HepG2 (cell line): Measurements from ENCODE around the gene PTPRF. TPM values are rescaled to one million over a fixed set of nuclear protein-coding genes. Genes with fewer than 3 reads are reported as not detected.
A peak's percentile ranks its signal among the peaks of the same experiment; 100 is the strongest.

Source experiments
- ARNT2 ChIP-seq: sonication (generic); formaldehyde crosslinking; IDR thresholded peaks from 2 replicates; pipeline ENCODE4 v1.8.0; 2022; ENCODE audit warnings: mild to moderate bottlenecking, low read depth, missing genetic modification reagents, moderate library complexity
- ASH2L ChIP-seq: fragments of 300-600, 200-600 bp; sonication (generic); IDR thresholded peaks from 2 replicates; pipeline ENCODE4 v1.7.0; 2017; ENCODE audit warnings: low read depth, mild to moderate bottlenecking, moderate library complexity, mixed read lengths, low read length; ENCODE audit not compliant: insufficient read length
- ATAD3A ChIP-seq: sonication (generic); formaldehyde crosslinking; IDR thresholded peaks from 2 replicates; pipeline ENCODE4 v1.4.0; 2020; ENCODE audit warnings: missing genetic modification reagents
- ATF7 ChIP-seq, 2 experiments: fragments of 450-650 bp in 1 of 2; sonication (generic) in 1 of 2; formaldehyde crosslinking in 1 of 2; IDR thresholded peaks; 2 replicates each; pipeline versions ENCODE4 v1.4.0 to v1.6.1; 2016 to 2020; ENCODE audit warnings: antibody characterized with exemption in 1 of 2, mild to moderate bottlenecking in 1 of 2, missing genetic modification reagents in 1 of 2
- CBFB ChIP-seq: sonication (generic); formaldehyde crosslinking; IDR thresholded peaks from 2 replicates; pipeline ENCODE4 v1.4.0; 2020; ENCODE audit warnings: missing genetic modification reagents
- CREB3 ChIP-seq: sonication (generic); formaldehyde crosslinking; IDR thresholded peaks from 2 replicates; pipeline ENCODE4 v1.5.0; 2020; ENCODE audit warnings: missing genetic modification reagents
- HOXA9 ChIP-seq: sonication (generic); formaldehyde crosslinking; IDR thresholded peaks from 2 replicates; pipeline ENCODE4 v1.8.1; 2022; ENCODE audit warnings: missing genetic modification reagents, mild to moderate bottlenecking, moderate library complexity, borderline replicate concordance
- JUND ChIP-seq: sonication (generic); formaldehyde crosslinking; IDR thresholded peaks from 2 replicates; pipeline ENCODE4 v1.8.0; 2022; ENCODE audit warnings: mild to moderate bottlenecking, missing genetic modification reagents
- MBNL3 ChIP-seq: fragments of 250-450 bp; sonication (Bioruptor Pico); conservative IDR thresholded peaks from 2 replicates; pipeline ENCODE4 v1.8.0; 2022; ENCODE audit warnings: mild to moderate bottlenecking, inconsistent platforms
- NKX3-1 ChIP-seq: sonication (generic); formaldehyde crosslinking; IDR thresholded peaks from 2 replicates; pipeline ENCODE4 v1.5.0; 2020; ENCODE audit warnings: missing genetic modification reagents
- RBFOX2 ChIP-seq: fragments of 200-400 bp; formaldehyde crosslinking; IDR thresholded peaks from 2 replicates; pipeline ENCODE4 v1.6.1; 2017; ENCODE audit warnings: low read depth, mild to moderate bottlenecking, low read length
- REXO4 ChIP-seq: sonication (generic); formaldehyde crosslinking; IDR thresholded peaks from 2 replicates; pipeline ENCODE4 v1.8.0; 2022; ENCODE audit warnings: missing genetic modification reagents, mild to moderate bottlenecking, borderline replicate concordance
- RFXAP ChIP-seq: sonication (generic); formaldehyde crosslinking; IDR thresholded peaks from 2 replicates; pipeline ENCODE4 v1.4.0; 2020; ENCODE audit warnings: missing genetic modification reagents, borderline replicate concordance
- RORA ChIP-seq: sonication (generic); formaldehyde crosslinking; IDR thresholded peaks from 2 replicates; pipeline ENCODE4 v1.5.0; 2020; ENCODE audit warnings: mild to moderate bottlenecking, missing genetic modification reagents, moderate library complexity
- SP140L ChIP-seq: sonication (generic); formaldehyde crosslinking; IDR thresholded peaks from 2 replicates; pipeline ENCODE4 v1.4.0; 2020; ENCODE audit warnings: missing genetic modification reagents, borderline replicate concordance
- THAP11 ChIP-seq: IDR thresholded peaks from 2 replicates; pipeline ENCODE4 v1.6.1; 2016; ENCODE audit warnings: missing biosample characterization, missing genetic modification reagents
- ZNF160 ChIP-seq: sonication (generic); formaldehyde crosslinking; IDR thresholded peaks from 2 replicates; pipeline ENCODE4 v1.8.0; 2022; ENCODE audit warnings: mild to moderate bottlenecking, inconsistent platforms, missing genetic modification reagents
- ZNF282 ChIP-seq: fragments of 450-650 bp; IDR thresholded peaks from 2 replicates; pipeline ENCODE4 v1.6.1; 2018; ENCODE audit not compliant: partially characterized antibody
- ZNF441 ChIP-seq: sonication (generic); formaldehyde crosslinking; IDR thresholded peaks from 2 replicates; pipeline ENCODE4 v1.7.0; 2021; ENCODE audit warnings: missing genetic modification reagents, borderline replicate concordance
- ZUFSP ChIP-seq: sonication (generic); formaldehyde crosslinking; IDR thresholded peaks from 2 replicates; pipeline ENCODE4 v1.9.0; 2021; ENCODE audit warnings: missing genetic modification reagents, mild to moderate bottlenecking, borderline replicate concordance
- polyA plus RNA-seq, 8 experiments: library from polyadenylated mRNA; depleted of rRNA in 3 of 8; stranded (reverse) in 7 of 8; unstranded in 1 of 8; fragments of >200 nt; fragmentation: Illumina TruSeq in 4 of 8; extraction: Trizol in 4 of 8; gene quantifications; 2 replicates each; pipeline versions ENCODE4 v1.2.1 to v1.2.3, GENCODE V29; 2011 to 2016; ENCODE audit warnings: low read depth in 4 of 8, missing spikeins in 1 of 8, mixed read lengths in 1 of 8; ENCODE audit not compliant: insufficient read depth in 1 of 8
- total RNA-seq, 5 experiments: library from RNA; depleted of rRNA; stranded (reverse); fragments of >200 nt; fragmentation: Illumina TruSeq; extraction: Trizol; gene quantifications; 2 replicates each; pipeline ENCODE4 v1.2.3, GENCODE V29; 2016; ENCODE audit warnings: low read depth in 1 of 5
- TF ChIP-seq, protein P1 (sequence below): IDR thresholded peaks from 2 replicates; pipeline ENCODE4 v1.4.0; 2020; ENCODE audit warnings: mild to moderate bottlenecking, missing genetic modification reagents
- TF ChIP-seq, protein P2 (sequence below): sonication (generic); formaldehyde crosslinking; IDR thresholded peaks from 2 replicates; pipeline ENCODE4 v1.5.0; 2020; ENCODE audit warnings: mild to moderate bottlenecking, missing genetic modification reagents

Gene PTPRF
- total and polyA plus RNA-seq, 2 of the 13 experiments (the other 11 are each of a cell fraction or from before 2014, with no cell fraction given) = 55.9 to 167 TPM

DNA sequence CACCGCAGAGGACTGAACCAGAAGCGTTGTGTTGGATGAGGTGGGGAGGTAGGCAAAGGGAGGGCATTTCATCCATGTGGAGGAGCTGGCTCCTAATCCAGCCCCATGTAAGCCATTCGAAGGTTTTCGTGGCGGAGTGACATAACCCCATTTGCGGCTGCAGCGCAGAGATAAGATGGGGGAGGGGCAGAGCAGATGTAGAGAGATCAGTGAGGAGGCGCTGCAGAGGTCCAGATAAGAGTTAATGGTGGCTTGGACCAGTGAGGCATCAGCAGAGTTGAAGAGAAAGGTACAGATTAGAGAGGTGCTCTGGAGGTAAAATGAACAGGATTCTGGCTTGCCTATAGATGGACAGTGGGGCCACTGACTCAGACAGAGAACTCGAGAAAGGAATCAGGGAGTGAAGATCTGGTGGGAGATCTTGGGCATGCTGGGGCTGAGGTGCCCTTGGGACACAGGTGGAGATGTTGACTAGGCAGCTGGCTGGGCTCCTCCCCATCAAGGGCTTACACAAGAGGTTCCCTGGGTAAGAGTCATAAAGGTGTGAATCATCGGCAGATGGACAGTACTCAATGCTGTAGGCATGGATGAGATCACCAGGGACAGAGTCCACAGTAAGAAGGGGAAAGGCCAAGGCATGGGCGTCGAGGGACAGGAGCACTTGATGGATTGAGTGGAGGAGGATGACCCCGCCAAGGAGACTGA is 7.8 kb upstream of the PTPRF start (continued):
- peak; percentile 49; the same call in 1 of the 2 replicates for TF ChIP-seq THAP11 (CRISPR knock-in tag)
- TF ChIP-seq, protein P1, sequence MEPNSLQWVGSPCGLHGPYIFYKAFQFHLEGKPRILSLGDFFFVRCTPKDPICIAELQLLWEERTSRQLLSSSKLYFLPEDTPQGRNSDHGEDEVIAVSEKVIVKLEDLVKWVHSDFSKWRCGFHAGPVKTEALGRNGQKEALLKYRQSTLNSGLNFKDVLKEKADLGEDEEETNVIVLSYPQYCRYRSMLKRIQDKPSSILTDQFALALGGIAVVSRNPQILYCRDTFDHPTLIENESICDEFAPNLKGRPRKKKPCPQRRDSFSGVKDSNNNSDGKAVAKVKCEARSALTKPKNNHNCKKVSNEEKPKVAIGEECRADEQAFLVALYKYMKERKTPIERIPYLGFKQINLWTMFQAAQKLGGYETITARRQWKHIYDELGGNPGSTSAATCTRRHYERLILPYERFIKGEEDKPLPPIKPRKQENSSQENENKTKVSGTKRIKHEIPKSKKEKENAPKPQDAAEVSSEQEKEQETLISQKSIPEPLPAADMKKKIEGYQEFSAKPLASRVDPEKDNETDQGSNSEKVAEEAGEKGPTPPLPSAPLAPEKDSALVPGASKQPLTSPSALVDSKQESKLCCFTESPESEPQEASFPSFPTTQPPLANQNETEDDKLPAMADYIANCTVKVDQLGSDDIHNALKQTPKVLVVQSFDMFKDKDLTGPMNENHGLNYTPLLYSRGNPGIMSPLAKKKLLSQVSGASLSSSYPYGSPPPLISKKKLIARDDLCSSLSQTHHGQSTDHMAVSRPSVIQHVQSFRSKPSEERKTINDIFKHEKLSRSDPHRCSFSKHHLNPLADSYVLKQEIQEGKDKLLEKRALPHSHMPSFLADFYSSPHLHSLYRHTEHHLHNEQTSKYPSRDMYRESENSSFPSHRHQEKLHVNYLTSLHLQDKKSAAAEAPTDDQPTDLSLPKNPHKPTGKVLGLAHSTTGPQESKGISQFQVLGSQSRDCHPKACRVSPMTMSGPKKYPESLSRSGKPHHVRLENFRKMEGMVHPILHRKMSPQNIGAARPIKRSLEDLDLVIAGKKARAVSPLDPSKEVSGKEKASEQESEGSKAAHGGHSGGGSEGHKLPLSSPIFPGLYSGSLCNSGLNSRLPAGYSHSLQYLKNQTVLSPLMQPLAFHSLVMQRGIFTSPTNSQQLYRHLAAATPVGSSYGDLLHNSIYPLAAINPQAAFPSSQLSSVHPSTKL (CRISPR knock-in tag) = peak; percentile 85
- TF ChIP-seq ZUFSP (CRISPR knock-in tag) = no peak
- TF ChIP-seq MBNL3 (CRISPR knock-in tag) = no peak
- TF ChIP-seq ATAD3A (CRISPR knock-in tag) = no peak
- TF ChIP-seq CBFB (CRISPR knock-in tag) = no peak
- TF ChIP-seq HOXA9 (CRISPR knock-in tag) = no peak
- 0 out of 2 replicates have a peak, but pooled peaks have one; percentile 42 for TF ChIP-seq ZNF441 (CRISPR knock-in tag)
- TF ChIP-seq REXO4 = no peak
- TF ChIP-seq ZNF160 (CRISPR knock-in tag) = no peak
- no peak for TF ChIP-seq NKX3-1 (CRISPR knock-in tag)
- no peak for TF ChIP-seq SP140L (CRISPR knock-in tag)
- no peak for TF ChIP-seq ARNT2 (CRISPR knock-in tag)
- TF ChIP-seq RORA (CRISPR knock-in tag) = no peak
- TF ChIP-seq JUND (CRISPR knock-in tag) = peak; percentile 94
- TF ChIP-seq ASH2L = no peak
- TF ChIP-seq, protein P2, sequence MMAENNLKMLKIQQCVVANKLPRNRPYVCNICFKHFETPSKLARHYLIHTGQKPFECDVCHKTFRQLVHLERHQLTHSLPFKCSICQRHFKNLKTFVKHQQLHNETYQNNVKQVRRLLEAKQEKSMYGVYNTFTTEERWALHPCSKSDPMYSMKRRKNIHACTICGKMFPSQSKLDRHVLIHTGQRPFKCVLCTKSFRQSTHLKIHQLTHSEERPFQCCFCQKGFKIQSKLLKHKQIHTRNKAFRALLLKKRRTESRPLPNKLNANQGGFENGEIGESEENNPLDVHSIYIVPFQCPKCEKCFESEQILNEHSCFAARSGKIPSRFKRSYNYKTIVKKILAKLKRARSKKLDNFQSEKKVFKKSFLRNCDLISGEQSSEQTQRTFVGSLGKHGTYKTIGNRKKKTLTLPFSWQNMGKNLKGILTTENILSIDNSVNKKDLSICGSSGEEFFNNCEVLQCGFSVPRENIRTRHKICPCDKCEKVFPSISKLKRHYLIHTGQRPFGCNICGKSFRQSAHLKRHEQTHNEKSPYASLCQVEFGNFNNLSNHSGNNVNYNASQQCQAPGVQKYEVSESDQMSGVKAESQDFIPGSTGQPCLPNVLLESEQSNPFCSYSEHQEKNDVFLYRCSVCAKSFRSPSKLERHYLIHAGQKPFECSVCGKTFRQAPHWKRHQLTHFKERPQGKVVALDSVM (CRISPR knock-in tag) = no peak
- TF ChIP-seq CREB3 (CRISPR knock-in tag) = no peak
- no peak for TF ChIP-seq RBFOX2
- no peak for TF ChIP-seq ZNF282
- TF ChIP-seq ATF7 (IDR thresholded peaks at IDR 0.05) = peak; percentile 86
- peak; percentile 90 for TF ChIP-seq ATF7 (CRISPR knock-in tag; IDR thresholded peaks at IDR 0.05)
- TF ChIP-seq RFXAP (CRISPR knock-in tag) = no peak
